Liver (tissue), 3 donors: ENCODE measurements around the gene SERPINA6.
A peak's percentile ranks its signal among the peaks of the same experiment; 100 is the strongest.

ENCODE experiments used
- EGR1 ChIP-seq, 2 donors: IDR thresholded peaks; 2 replicates each; pipeline ENCODE4 v1.6.1; 2016 to 2018; ENCODE audit warnings: antibody characterized with exemption in 2 of 2, low read depth in 2 of 2
- FOXA2 ChIP-seq: IDR thresholded peaks from 2 replicates; pipeline ENCODE4 v1.6.1; 2016; ENCODE audit warnings: antibody characterized with exemption
- GABPA ChIP-seq, 2 donors: IDR thresholded peaks in 1 of 2; conservative IDR thresholded peaks in 1 of 2; 2 replicates each; pipeline ENCODE4 v1.6.1; 2016; ENCODE audit warnings: antibody characterized with exemption in 2 of 2, mild to moderate bottlenecking in 1 of 2, moderate library complexity in 1 of 2
- JUND ChIP-seq, 2 donors: IDR thresholded peaks; 2 replicates each; pipeline ENCODE4 v1.6.1; 2016; ENCODE audit warnings: antibody characterized with exemption in 2 of 2
- RAD21 ChIP-seq, 2 donors: IDR thresholded peaks; 2 replicates each; pipeline ENCODE4 v1.6.1; 2016; ENCODE audit warnings: antibody characterized with exemption in 2 of 2, mild to moderate bottlenecking in 2 of 2
- SP1 ChIP-seq: IDR thresholded peaks from 2 replicates; pipeline ENCODE4 v1.6.1; 2018; ENCODE audit warnings: antibody characterized with exemption, mild to moderate bottlenecking
- TAF1 ChIP-seq: conservative IDR thresholded peaks from 2 replicates; pipeline ENCODE4 v1.6.1; 2016; ENCODE audit warnings: antibody characterized with exemption, mild to moderate bottlenecking
- TF ChIP-seq, protein P1 (sequence below): IDR thresholded peaks from 2 replicates; pipeline ENCODE4 v1.6.1; 2016; ENCODE audit warnings: antibody characterized with exemption
- TF ChIP-seq, protein P2 (sequence below): fragments of 150-350 bp; IDR thresholded peaks from 2 replicates; pipeline ENCODE4 v1.5.1; 2017; ENCODE audit warnings: improper control_type of control experiment, low read depth, low read length; ENCODE audit not compliant: missing input control
- donor health status: healthy.
- donor health status: healthy.

DNA sequence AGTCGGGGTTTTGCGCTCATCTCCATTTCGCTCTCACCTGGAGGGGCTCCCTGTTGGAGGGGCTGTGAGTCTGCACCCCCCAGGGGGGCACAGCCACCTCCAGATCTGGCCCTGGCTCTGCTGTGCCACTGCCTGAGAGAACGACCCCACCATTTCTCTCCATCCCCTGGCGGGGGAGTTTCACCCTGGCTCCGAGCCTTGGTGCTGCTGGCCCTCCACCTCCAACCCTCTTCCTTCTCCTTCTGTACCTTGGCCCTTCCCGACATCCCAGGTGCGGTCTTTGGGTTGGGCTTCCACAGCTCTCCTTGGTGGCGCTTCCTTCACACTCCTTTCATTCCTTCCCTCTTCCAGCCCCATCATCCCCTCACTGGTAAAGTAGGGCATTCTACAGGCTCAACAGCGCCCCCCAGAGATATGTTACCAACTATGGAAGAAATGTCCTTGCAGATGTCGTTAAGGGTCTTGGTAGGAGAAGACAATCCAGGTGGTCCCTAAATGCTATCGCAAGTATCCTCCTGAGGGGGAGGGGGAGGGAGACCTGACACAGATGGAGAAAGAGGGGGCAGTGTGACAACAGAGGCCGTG, 49.0 kb upstream of the SERPINA6 start:
- TF ChIP-seq TAF1 (no peak), SP1 (no peak), JUND (IDR thresholded peaks at IDR 0.05) (no peak), RAD21 (IDR thresholded peaks at IDR 0.05) (peak in 1 of 2 donors; percentile 68), FOXA2 (no peak), GABPA (IDR thresholded peaks at IDR 0.05 in 1 of 2, conservative IDR thresholded peaks at IDR 0.05 in 1 of 2) (no peak), EGR1 (IDR thresholded peaks at IDR 0.05; ENCODE audit: low read depth in 2 of 2) (no peak)
- TF ChIP-seq, protein P1, sequence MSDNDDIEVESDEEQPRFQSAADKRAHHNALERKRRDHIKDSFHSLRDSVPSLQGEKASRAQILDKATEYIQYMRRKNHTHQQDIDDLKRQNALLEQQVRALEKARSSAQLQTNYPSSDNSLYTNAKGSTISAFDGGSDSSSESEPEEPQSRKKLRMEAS: no peak
- TF ChIP-seq, protein P2, sequence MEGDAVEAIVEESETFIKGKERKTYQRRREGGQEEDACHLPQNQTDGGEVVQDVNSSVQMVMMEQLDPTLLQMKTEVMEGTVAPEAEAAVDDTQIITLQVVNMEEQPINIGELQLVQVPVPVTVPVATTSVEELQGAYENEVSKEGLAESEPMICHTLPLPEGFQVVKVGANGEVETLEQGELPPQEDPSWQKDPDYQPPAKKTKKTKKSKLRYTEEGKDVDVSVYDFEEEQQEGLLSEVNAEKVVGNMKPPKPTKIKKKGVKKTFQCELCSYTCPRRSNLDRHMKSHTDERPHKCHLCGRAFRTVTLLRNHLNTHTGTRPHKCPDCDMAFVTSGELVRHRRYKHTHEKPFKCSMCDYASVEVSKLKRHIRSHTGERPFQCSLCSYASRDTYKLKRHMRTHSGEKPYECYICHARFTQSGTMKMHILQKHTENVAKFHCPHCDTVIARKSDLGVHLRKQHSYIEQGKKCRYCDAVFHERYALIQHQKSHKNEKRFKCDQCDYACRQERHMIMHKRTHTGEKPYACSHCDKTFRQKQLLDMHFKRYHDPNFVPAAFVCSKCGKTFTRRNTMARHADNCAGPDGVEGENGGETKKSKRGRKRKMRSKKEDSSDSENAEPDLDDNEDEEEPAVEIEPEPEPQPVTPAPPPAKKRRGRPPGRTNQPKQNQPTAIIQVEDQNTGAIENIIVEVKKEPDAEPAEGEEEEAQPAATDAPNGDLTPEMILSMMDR: no peak
